Measurements from ENCODE around the gene SMIM11. TPM values are rescaled to one million over a fixed set of nuclear protein-coding genes. Genes with fewer than 3 reads are reported as not detected.
"Not testable (repeated sequence)": the region's sequence is repeated elsewhere in the genome, so short reads cannot be mapped to it uniquely, and the experiment has no call there.

Gene SMIM11
- total RNA-seq, 2 experiments from 2014 or later = 2.4 to 15.1 TPM

GRCh38 chr21:34352556-34352955, 22.8 kb upstream of the SMIM11 start:
- ChIA-PET POLR2A (interaction anchor here (0.5 kb wide), 1 partner anchor 445 kb away, joined by 4 read pairs; no protein-coding TSS in a partner anchor), CTCF (interaction anchor here (1.4 kb wide), 1 partner anchor 289 kb away, joined by 3 read pairs; no protein-coding TSS in a partner anchor)

- ChIA-PET CTCF (interaction anchor here (1.4 kb wide), 1 partner anchor 289 kb away, joined by 3 read pairs; no protein-coding TSS in a partner anchor), POLR2A (interaction anchor here (0.5 kb wide), 1 partner anchor 445 kb away, joined by 4 read pairs; no protein-coding TSS in a partner anchor)
These were observed 22.1 kb upstream of the SMIM11 start for GRCh38 chr21:34353182-34353581.

- CTCF ChIA-PET = interaction anchor here (1.1 kb wide), 1 partner anchor 431 kb away, joined by 4 read pairs; no protein-coding TSS in a partner anchor
- POLR2A ChIA-PET = no interaction called here
These were observed 20.5 kb upstream of the SMIM11 start for GRCh38 chr21:34354836-34355235.

GRCh38 chr21:34355570-34355969, 19.7 kb upstream of the SMIM11 start:
- ChIA-PET CTCF (interaction anchor here (1.1 kb wide), 1 partner anchor 432 kb away, joined by 4 read pairs; no protein-coding TSS in a partner anchor), POLR2A (no interaction called here)

DNA sequence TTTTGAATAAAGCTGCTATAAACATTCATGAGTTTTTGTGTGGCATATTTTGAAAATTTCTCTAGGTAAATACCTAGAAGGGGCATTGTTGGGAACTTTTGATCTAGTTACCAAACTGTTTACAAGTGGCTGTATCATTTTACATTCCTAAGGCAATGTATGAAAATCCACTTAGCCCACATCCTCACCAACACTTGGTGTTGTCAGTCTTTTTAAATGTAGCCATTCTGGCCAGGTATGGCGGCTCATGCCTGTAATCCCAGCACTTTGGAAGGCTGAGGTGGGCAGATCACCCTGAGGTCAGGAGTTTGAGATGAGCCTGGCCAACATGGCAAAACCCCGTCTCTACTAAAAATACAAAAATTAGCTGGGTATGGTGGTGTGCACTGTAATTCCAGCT, 17.4 kb upstream of the SMIM11 start:
- ChIA-PET POLR2A (no interaction called here), CTCF (no interaction called here)

GRCh38 chr21:34358866-34359265, 16.4 kb upstream of the SMIM11 start:
- POLR2A ChIA-PET = no interaction called here

DNA sequence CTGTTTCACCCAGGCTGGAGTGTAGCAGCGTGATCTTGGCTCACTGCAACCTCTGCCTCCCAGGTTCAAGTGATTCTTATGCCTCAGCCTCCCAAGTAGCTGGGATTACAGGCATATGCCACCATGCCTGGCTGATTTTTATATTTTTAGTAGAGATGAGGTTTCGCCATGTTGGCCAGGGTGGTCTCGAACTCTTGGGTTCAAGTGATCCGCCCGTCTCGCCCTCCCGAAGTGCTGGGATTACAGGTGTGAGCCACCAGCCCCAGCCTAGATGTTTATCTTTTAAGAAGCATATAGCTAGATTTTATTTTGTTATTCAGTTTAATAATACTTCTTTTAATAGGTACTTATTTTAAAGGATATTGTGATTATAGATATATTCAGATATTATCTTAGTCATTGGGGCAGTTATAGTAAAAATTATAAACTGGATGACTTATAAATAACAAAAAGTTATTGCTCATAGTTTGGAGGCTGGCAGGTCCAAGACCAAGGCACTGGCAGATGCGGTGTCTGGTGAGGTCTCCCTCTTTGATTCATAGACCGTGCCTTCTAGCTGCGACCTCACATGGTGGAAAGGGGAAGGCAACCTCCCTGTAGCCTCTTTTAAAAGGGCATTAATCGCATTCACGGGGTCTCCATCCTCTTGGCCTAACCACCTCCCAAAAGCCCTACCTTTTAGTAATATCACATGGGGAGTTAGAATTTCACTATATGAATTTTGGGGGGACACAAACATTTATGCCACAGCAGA, 14.6 kb upstream of the SMIM11 start:
- POLR2A ChIA-PET = no interaction called here

More at GRCh38 chr21:34358866-34359265, 16.4 kb upstream of the SMIM11 start:
- CTCF ChIA-PET = interaction anchor here (2.2 kb wide), 1 partner anchor 10 kb away, joined by 7 read pairs; no protein-coding TSS in a partner anchor

GRCh38 chr21:34362136-34362444, 13.2 kb upstream of the SMIM11 start:
- POLR2A ChIA-PET = no interaction called here
- CTCF ChIA-PET = interaction anchor here (1.0 to 1.9 kb wide), 8 partner anchors 14 to 438 kb away, joined by 3 to 10 read pairs (median 6); no protein-coding TSS in a partner anchor

More for the DNA sequence above, 14.6 kb upstream of the SMIM11 start:
- CTCF ChIA-PET = interaction anchor here (1.1 to 2.2 kb wide), 2 partner anchors 12 to 436 kb away, joined by 3 to 7 read pairs; no protein-coding TSS in a partner anchor

GRCh38 chr21:34362670-34363069, 12.6 kb upstream of the SMIM11 start:
- ChIA-PET POLR2A (no interaction called here), CTCF (interaction anchor here (0.9 to 1.9 kb wide), 9 partner anchors 15 to 438 kb away, joined by 3 to 10 read pairs (median 5); no protein-coding TSS in a partner anchor)

DNA sequence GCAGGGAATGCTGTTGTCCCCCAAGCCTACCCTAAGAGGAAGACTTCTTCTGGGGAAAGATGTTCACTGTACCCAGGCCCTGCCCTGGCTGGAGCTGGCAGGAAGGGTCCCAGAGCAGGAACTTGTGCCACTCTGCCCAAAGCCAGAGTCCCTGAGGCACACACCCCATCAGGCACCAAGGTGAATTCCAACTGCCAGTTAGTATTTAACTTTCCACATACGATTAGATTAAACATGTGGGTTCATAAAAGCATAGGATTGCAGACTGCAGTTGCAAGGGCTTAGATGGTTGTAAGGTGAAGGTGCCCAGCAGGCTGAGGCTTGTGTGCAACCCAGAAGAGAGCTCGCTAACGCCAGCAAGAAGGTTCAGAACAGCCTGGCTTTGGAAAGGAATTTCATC, 11.6 kb upstream of the SMIM11 start, which contains the start of gene KCNE2:
Gene KCNE2, plus strand, starts transcription at position 274 of the 400 bp plus-strand sequence. CDS start 6,473 bp downstream, outside the sequence.
- POLR2A ChIA-PET = no interaction called here
- CTCF ChIA-PET = interaction anchor here (0.6 to 1.8 kb wide), 3 partner anchors 22 to 439 kb away, joined by 3 to 8 read pairs (median 3); no protein-coding TSS in a partner anchor

- ChIA-PET CTCF (no interaction called here), POLR2A (no interaction called here)
These were observed 10.4 kb upstream of the SMIM11 start for GRCh38 chr21:34364921-34365320.

GRCh38 chr21:34365809-34366208, 9.5 kb upstream of the SMIM11 start:
- ChIA-PET POLR2A (no interaction called here), CTCF (interaction anchor here (0.8 kb wide), 1 partner anchor 18 kb away, joined by 4 read pairs; no protein-coding TSS in a partner anchor)

- POLR2A ChIA-PET = interaction anchor here (0.9 kb wide), 1 partner anchor 248 kb away, joined by 3 read pairs; no protein-coding TSS in a partner anchor
- CTCF ChIA-PET = interaction anchor here (1.0 to 2.1 kb wide), 6 partner anchors 235 to 445 kb away, joined by 3 to 9 read pairs (median 3); no protein-coding TSS in a partner anchor
These were observed 7.9 kb upstream of the SMIM11 start for GRCh38 chr21:34367320-34367935.

DNA sequence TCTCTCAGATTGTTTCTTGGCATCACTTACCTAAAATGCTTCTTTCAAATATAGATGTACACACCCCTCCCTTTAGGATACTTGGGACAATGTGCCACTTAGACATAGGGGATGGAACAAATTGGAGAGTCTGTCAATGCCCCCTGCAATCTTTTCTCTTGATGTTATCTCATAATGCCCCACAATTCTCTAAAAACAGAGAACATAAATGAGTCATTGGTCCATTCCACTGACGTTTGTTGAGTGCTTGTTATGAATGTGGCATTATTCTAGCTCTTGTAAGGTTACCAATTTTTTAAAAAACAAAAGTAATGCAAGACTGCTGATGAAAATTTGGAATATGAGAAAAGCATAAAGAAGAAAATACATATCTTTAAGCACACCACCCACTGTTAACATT, 5.6 kb upstream of the SMIM11 start:
- POLR2A ChIA-PET = no interaction called here
- CTCF ChIA-PET = no interaction called here

- ChIA-PET POLR2A (no interaction called here), CTCF (no interaction called here)
These were observed 3.0 kb upstream of the SMIM11 start for GRCh38 chr21:34372321-34372720.

DNA sequence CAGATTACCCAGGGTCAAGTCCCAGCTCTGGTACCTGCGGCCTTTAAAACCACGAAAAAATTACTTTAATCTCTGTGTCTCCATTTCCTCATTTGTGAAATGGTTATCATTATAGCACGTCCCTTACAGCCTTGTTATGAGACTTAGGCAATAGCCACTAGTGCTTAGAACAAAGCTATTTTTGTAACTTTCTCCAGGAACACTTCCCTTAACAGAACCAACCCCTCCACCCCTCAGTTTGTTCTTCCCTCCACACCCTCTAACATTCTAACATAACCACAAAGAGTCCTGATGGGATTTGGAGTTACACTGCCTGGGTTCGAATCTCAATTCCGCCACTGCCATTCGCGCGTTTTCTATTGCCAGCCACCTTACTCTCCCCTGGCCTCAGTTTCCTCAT, 845 bp upstream of the SMIM11 start:
- CTCF ChIA-PET = not testable (repeated sequence)

GRCh38 chr21:34375619-34375972, 289 bp downstream of the SMIM11 start:
- CTCF ChIA-PET, POLR2A ChIA-PET: not testable (repeated sequence)

More for the DNA sequence above, 845 bp upstream of the SMIM11 start:
- POLR2A ChIA-PET = not testable (repeated sequence)

GRCh38 chr21:34383138-34383537, 7.8 kb downstream of the SMIM11 start:
- CTCF ChIA-PET, POLR2A ChIA-PET: not testable (repeated sequence)

DNA sequence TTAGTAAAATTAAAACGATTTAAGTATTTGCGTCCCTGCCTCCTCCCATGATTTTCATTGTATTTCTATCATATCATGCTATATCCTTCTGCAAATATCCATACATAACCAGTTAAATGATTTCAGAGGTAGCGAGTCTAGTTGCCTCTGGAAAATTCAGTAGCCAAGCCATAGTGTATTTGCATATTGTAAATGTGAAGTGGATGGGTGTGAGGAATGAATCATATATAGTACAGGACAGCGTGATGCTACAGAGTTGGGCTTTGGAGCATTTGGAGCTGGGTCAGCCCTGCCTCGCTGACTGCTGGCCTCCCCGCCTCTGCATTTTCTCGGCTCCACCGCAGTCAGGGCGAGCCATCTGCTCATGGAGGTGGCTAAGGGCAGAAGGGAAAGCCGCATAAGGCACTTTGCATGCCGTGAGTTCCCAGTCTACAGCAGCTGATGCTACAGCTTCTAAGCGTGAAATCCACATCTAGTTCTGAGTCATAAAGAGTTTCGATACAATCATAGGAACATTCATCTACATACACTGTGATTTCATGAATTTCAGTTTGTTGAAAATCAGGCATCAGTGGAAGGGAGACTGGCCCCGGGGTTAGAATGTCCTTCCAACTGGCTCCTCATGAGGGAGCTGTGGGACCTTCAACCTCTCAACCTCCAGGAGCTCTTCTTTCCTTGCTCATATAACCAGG, 8.6 kb downstream of the SMIM11 start:
- CTCF ChIA-PET, POLR2A ChIA-PET: not testable (repeated sequence)

DNA sequence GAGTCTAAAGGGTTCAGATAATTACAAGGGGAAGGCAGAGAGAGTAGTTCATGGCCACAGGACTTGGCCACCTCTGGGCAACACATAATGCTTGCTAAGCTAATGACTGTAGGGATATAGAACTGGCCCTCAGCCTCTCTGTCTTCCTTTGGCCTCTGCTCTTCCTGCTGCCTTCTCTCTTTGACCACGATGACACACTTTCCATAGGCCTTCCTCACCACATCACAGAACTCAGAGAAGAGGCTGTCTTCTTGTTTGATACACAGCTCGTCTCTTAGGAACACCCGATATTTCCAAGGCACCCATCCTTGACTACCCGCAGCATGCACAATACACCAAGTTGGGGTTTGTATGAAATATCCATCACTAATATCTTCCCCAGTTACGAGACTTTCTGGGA, 25.2 kb downstream of the SMIM11 start:
- CTCF ChIA-PET, POLR2A ChIA-PET: not testable (repeated sequence)
